Measurements from ENCODE around the gene SCGB1D4.

The SCGB1D4 gene

DNA sequence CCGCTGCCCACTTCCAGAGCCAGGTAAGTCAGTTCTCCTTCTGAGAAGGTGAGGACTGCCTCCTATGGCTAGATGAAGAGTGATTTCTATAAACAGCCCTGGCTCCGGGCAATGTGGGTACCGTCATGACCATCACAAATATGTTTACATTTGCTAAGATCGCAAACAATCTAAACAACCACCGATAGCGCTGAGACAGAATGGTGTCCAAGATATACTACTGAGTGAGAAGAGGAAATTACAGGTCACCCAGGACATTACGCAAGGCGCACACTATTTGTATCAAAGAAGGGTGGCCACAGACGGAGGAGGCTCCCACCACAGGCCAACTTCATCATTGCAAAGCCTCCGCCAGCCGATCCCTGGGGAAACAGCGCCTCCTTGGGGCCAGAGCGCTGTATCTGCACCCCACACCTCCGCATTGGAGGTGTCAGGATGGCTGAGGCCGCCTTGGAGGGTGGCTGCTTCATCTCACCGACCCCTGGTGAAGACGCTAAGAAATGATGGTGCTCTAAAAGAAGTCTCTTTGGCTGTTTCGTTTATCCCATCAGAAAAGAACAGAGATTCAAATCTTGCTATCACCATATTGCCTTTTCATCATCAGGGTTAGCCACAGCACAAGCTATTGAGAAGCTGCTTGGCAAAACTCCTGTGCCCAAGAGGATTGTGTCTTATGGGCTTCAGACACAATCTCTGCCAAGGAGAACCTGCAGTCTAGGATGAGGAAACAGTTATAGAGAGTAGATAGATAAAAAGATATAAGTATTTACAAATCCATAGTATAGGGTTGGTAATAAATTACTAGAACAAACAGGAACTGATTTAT lies 26.1 kb upstream of the SCGB1D4 start:
- no peak for TF ChIP-seq POLR2A (IDR thresholded peaks at IDR 0.05; ENCODE audit: low read depth, low read length)
- DNase-seq (ENCODE audit: insufficient read length, low spot score) (peak; percentile 50), FAIRE-seq (no peak)

DNA sequence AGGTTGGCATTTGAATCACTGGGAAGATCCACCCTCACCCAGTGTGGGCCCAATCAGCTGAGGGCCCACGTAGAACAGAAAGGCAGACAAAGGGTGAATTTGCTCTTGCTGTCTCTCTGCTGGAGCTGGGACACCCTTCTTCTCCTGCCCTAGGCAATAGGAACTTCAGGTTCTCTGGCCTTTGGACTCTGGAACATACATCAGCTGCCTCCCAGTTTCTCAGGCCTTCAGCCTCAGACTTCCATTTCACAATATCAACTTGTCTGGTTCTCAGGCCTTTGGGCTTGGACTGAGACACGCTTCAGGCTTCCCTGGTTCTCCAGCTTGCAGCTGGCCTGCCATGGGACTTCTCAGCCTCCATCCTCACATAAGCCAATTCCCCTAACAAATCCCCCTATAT lies 23.6 kb upstream of the SCGB1D4 start:
- TF ChIP-seq POLR2A (IDR thresholded peaks at IDR 0.05; ENCODE audit: low read depth, low read length), result no peak
- FAIRE-seq, result no peak

GRCh38 chr11:62315431-62315830 lies 16.6 kb upstream of the SCGB1D4 start:
- DNase-seq (ENCODE audit: insufficient read length, low spot score), result no peak
- no peak for FAIRE-seq
- no peak for TF ChIP-seq POLR2A (IDR thresholded peaks at IDR 0.05; ENCODE audit: low read depth, low read length)

More for the DNA sequence above, 23.6 kb upstream of the SCGB1D4 start:
- DNase-seq (ENCODE audit: insufficient read length, low spot score), result no peak

GRCh38 chr11:62309991-62310390 lies 11.1 kb upstream of the SCGB1D4 start:
- FAIRE-seq, result no peak
- no peak for DNase-seq (ENCODE audit: insufficient read length, low spot score)
- TF ChIP-seq POLR2A (IDR thresholded peaks at IDR 0.05; ENCODE audit: low read depth, low read length), result no peak

GRCh38 chr11:62307950-62308349 lies 9.1 kb upstream of the SCGB1D4 start:
- FAIRE-seq (no peak), DNase-seq (ENCODE audit: insufficient read length, low spot score) (no peak)
- no peak for TF ChIP-seq POLR2A (IDR thresholded peaks at IDR 0.05; ENCODE audit: low read depth, low read length)

DNA sequence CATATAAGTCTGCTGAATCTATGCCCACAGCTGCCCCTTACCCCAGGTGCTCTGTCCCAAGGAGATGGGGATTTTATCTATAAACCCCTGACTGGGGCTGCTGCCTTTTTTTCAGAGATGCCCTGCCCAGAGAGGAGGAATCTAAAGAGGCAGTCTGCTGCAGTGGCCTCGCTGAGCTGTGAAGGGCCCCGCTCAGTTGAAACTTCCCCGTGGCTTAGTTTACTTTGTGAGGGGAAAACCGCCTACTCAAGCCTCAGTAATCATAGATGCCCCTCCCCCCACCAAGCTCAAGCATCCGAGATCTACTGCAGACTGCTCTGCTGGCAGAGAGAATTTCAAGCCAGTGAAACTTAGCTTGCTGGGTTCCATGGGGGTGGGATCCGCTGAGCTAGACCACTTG lies 7.4 kb upstream of the SCGB1D4 start:
- no peak for FAIRE-seq
- no peak for TF ChIP-seq POLR2A (IDR thresholded peaks at IDR 0.05; ENCODE audit: low read depth, low read length)

DNA sequence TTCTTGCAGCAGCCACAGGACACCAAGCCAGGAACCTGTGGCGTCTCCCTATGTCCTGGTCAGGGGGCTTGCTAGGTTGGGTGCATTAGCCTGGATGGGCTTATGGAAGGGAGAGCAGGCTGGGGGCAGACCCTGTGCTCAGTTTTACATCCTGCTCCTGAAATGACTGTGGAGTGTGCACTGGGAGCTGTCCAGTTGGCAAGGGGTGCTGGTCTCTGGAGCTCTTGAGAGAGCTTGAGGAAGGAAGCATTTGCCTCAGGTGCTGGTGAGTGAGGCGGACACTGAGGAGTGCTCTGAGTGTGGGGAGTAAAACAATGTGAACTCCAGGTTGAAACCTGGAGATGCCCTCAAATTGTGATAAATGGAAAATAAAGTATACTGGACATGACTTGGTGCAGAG lies 3.4 kb downstream of the SCGB1D4 start:
- no peak for DNase-seq (ENCODE audit: insufficient read length, low spot score)
- no peak for TF ChIP-seq POLR2A (IDR thresholded peaks at IDR 0.05; ENCODE audit: low read depth, low read length)
- no peak for FAIRE-seq

More for the DNA sequence above, 7.4 kb upstream of the SCGB1D4 start:
- no peak for DNase-seq (ENCODE audit: insufficient read length, low spot score)

DNA sequence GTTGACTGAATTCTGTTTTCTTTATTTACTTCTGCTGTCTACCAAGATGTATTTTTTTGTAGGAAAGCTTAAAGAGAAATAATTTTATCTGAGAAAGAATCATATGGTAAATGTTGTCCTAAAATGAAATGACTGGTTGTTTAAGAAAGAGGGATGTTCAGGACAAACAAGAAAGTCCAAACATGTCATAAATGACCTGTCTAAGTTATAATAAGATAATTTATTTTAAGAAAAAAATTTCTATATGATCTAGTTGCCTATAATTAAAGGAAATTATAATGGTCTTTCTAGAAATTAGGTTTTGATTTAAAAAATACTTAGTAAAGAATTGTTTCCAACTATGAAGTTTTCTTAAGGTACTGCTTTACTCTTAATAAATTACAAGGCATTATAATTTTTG lies 18.4 kb downstream of the SCGB1D4 start:
- no peak for TF ChIP-seq POLR2A (IDR thresholded peaks at IDR 0.05; ENCODE audit: low read depth, low read length)
- no peak for DNase-seq (ENCODE audit: insufficient read length, low spot score)
- FAIRE-seq, result no peak

GRCh38 chr11:62273789-62274275 lies 25.0 kb downstream of the SCGB1D4 start:
- FAIRE-seq (no peak), DNase-seq (ENCODE audit: insufficient read length, low spot score) (no peak)
- TF ChIP-seq POLR2A (IDR thresholded peaks at IDR 0.05; ENCODE audit: low read depth, low read length), result no peak

DNA sequence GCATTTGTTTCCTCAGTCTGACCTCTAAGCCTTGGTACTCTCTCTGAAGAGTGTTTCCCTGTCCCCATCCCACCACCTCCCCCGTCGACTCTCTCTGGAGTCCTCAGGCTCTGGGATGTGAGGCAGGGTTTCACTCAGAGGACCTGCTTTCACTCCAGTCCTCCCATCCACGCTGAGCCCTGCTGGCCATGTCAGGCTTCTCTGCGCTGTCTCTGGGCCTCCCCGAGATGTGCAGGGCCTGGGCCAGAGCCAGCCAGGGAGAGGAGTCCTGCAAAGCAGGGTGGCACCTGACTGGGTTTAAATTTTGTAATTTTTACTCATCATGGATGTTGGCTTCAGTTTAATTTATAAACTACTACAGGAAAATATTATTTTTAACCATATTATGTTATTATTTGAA lies 25.6 kb downstream of the SCGB1D4 start:
- TF ChIP-seq POLR2A (IDR thresholded peaks at IDR 0.05; ENCODE audit: low read depth, low read length), result no peak
- DNase-seq (ENCODE audit: insufficient read length, low spot score), result no peak
- no peak for FAIRE-seq

- no peak for TF ChIP-seq POLR2A (IDR thresholded peaks at IDR 0.05; ENCODE audit: low read depth, low read length)
- no peak for FAIRE-seq
- no peak for DNase-seq (ENCODE audit: insufficient read length, low spot score)
Measured at GRCh38 chr11:62269654-62270278, 29.1 kb downstream of the SCGB1D4 start, which contains the start of gene SCGB2A2. TSS of gene SCGB2A2 (plus strand) at chr11:62270158. CDS start at chr11:62270217, 59 bp downstream.

DNA sequence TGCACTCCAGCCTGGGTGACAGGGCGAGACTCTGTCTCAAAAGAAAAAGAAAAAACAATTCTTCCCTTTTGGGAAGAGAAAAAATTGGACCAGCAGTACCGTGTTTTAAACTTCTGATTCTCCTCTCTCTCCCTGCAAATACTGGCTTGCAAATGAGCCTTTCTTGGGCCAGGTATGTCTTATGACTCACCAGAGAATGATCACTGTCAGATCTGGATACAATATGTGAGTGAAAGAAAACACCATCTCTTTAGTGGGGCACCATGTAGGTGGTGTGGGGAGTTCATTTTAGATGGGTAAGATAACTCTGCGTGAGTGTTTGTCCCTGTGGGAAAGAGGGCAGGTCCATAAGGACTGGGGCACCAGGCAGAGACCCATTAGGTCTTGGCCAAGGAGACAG lies 31.3 kb downstream of the SCGB1D4 start:
- no peak for FAIRE-seq
- TF ChIP-seq POLR2A (IDR thresholded peaks at IDR 0.05; ENCODE audit: low read depth, low read length), result no peak
- no peak for DNase-seq (ENCODE audit: insufficient read length, low spot score)

GRCh38 chr11:62267050-62267449 lies 31.8 kb downstream of the SCGB1D4 start:
- FAIRE-seq (no peak), DNase-seq (ENCODE audit: insufficient read length, low spot score) (no peak)
- no peak for TF ChIP-seq POLR2A (IDR thresholded peaks at IDR 0.05; ENCODE audit: low read depth, low read length)

DNA sequence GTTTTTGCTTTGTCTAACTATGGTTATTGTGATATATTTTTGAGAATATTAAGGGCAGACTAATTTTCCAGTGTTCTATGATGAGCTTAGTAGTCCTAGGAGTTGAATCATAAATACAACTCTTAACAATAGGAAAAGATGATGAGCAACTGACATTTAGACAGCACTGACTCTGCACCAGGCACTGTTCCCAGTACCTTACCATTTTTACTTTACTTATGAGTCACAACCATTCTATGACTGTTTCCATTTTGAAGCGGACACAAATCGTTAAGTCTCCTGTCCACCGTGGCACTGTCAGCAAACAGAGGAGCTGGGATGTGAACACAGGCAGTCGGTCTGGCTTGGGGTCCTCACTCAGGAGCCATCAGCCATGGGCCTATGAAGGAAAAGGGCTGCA lies 32.3 kb downstream of the SCGB1D4 start:
- TF ChIP-seq POLR2A (IDR thresholded peaks at IDR 0.05; ENCODE audit: low read depth, low read length), result no peak
- DNase-seq (ENCODE audit: insufficient read length, low spot score), result no peak
- no peak for FAIRE-seq

- no peak for TF ChIP-seq POLR2A (IDR thresholded peaks at IDR 0.05; ENCODE audit: low read depth, low read length)
- DNase-seq (ENCODE audit: insufficient read length, low spot score) (no peak), FAIRE-seq (no peak)
Measured at GRCh38 chr11:62264004-62264403, 34.9 kb downstream of the SCGB1D4 start.

Measured in H54 (cell line).